ENCODE measurements around the gene CNTN4. TPM values are rescaled to one million over a fixed set of nuclear protein-coding genes. Genes with fewer than 3 reads are reported as not detected.

The CNTN4 gene
- total RNA-seq, 1 donor from 2014 or later = 37.5 TPM

- Histone ChIP-seq H3K4me1 (no peaks in the 10 kb centered on the region), H3K36me3 (no peaks in the 10 kb centered on the region), H3K27ac (no peak overlapping the region), H3K4me3 (no peak overlapping the region), H3K27me3 (no peaks in the 10 kb centered on the region), H3K9me3 (no peaks in the 10 kb centered on the region)
- TF ChIP-seq CTCF (IDR thresholded peaks at IDR 0.05) = no peak
- intact Hi-C loops (cut with DNase I) = no loop called here
- DNase-seq (ENCODE audit: low spot score in 2 of 2) = no peak
Measured at GRCh38 chr3:2897821-2898220, 799.2 kb downstream of the CNTN4 start.

DNA sequence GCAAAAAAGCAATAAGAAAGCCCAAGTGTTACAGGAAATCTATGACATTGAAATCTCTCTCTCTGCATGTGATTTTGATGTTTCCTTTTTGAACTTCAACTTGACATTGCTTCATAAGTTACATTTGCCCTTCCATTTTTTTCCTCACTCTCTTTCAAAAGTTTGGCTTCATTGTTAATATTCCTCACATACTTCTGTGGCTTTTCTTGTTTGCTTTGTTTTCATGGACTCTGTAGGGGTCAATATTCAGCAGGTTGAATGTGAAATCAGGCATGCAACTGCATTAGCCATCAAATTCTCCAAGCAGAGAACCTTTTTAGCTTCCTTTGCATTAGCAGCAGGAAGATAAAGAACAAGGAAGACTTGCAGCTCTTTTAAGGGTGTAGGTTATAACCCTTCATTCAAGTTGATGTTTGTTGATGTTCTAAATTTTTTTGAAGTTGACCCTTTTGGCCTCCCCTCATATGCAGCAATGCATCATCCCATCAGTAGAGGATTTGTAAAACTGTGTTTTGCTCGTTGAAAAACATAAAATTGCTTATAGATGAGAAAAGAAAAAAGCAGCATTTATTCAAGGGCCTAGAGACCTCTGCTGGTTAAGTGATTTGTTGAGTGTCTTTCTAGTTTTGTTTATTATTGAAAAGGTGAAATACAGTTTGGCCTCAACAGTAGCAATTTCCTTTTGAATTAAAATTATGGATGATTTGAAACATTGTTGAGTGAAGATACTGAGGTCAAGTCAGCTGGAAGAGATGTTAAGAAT, 800.1 kb downstream of the CNTN4 start:
- Histone ChIP-seq H3K27me3 (no peaks in the 10 kb centered on the region), H3K27ac (no peak overlapping the region), H3K36me3 (peaks cover 0 to 6% of the 10 kb centered on the region in 2 donors), H3K9me3 (no peaks in the 10 kb centered on the region), H3K4me3 (no peak overlapping the region), H3K4me1 (no peaks in the 10 kb centered on the region)
- no peak for DNase-seq (ENCODE audit: low spot score in 2 of 2)
- intact Hi-C loops (cut with DNase I) = no loop called here
- no peak for TF ChIP-seq CTCF (IDR thresholded peaks at IDR 0.05)

DNA sequence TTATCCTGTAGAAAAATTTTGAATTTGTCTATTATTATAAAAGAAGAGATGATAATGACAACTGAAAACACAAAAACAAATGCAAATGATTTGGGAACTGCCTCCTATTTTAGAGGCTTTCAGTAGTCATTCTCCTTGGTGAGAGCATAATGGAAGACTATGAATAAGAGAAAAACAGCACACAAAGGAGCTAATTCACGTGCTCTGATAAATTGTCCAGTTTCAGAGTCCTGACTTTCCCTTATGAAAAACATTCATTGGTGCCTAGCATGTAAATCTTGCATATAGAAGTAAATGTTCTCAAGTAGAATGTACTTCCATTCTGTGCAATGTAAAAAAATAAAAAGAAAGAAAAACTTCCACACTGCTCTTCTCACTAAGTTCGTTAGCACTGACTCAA, 805.4 kb downstream of the CNTN4 start:
- Histone ChIP-seq H3K27ac (no peak overlapping the region), H3K36me3 (peaks cover 0 to 6% of the 10 kb centered on the region in 2 donors), H3K4me1 (no peaks in the 10 kb centered on the region), H3K9me3 (no peaks in the 10 kb centered on the region), H3K27me3 (no peaks in the 10 kb centered on the region), H3K4me3 (no peak overlapping the region)
- no peak for TF ChIP-seq CTCF (IDR thresholded peaks at IDR 0.05)
- intact Hi-C loops (cut with DNase I) = no loop called here
- no peak for DNase-seq (ENCODE audit: low spot score in 2 of 2)

- H3K36me3 ChIP-seq = no peaks in the 10 kb centered on the region
- H3K27ac ChIP-seq = no peak overlapping the region
- intact Hi-C loops (cut with DNase I) = no loop called here
- TF ChIP-seq CTCF (IDR thresholded peaks at IDR 0.05) = no peak
- no peak for DNase-seq (ENCODE audit: low spot score in 2 of 2)
- no peaks in the 10 kb centered on the region for H3K9me3 ChIP-seq
- H3K27me3 ChIP-seq = no peaks in the 10 kb centered on the region
- no peaks in the 10 kb centered on the region for H3K4me1 ChIP-seq
- H3K4me3 ChIP-seq = no peak overlapping the region
Measured at GRCh38 chr3:2908693-2909351, 810.2 kb downstream of the CNTN4 start.

DNA sequence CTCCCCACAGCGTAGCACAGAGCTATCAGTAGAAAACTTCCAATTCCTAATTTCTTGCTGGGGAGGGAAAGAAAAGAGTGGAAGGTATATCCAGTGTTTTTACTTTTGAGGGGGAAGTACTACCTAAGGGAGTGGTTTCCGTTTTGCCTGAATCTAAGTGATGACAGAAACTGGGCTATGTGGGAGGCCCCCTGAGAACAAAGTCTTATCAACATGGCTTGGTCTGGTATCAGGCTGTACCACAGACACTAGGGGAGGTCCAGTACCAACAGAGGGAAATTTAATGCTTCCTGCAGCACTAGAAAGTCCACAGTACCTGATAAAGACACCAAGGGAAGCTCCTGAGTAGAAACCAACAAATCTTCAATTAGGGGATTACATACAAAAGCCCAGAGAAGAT, 812.3 kb downstream of the CNTN4 start:
- TF ChIP-seq CTCF (IDR thresholded peaks at IDR 0.05) = no peak

More for the DNA sequence above, 812.3 kb downstream of the CNTN4 start:
- H3K4me3 ChIP-seq = no peak overlapping the region
- H3K4me1 ChIP-seq = no peaks in the 10 kb centered on the region
- intact Hi-C loops (cut with DNase I) = no loop called here
- no peaks in the 10 kb centered on the region for H3K27me3 ChIP-seq
- H3K27ac ChIP-seq = no peak overlapping the region
- no peaks in the 10 kb centered on the region for H3K36me3 ChIP-seq
- H3K9me3 ChIP-seq = no peaks in the 10 kb centered on the region
- no peak for DNase-seq (ENCODE audit: low spot score in 2 of 2)
